GM12875 (cell line): Measurements from ENCODE around the gene EXOC6.

Source experiments
- H3K4me3 ChIP-seq: one replicate; pipeline ENCODE4 v1.5.1; 2011; ENCODE audit warnings: low read depth, low read length, control low read depth
- TF ChIP-seq, protein P1 (sequence below): IDR thresholded peaks from 2 replicates; pipeline ENCODE4 v1.5.1; 2011; ENCODE audit warnings: low read depth, mild to moderate bottlenecking, control low read depth, inconsistent platforms, low read length, moderate library complexity, borderline replicate concordance; ENCODE audit not compliant: insufficient read depth

EXOC6 gene

DNA sequence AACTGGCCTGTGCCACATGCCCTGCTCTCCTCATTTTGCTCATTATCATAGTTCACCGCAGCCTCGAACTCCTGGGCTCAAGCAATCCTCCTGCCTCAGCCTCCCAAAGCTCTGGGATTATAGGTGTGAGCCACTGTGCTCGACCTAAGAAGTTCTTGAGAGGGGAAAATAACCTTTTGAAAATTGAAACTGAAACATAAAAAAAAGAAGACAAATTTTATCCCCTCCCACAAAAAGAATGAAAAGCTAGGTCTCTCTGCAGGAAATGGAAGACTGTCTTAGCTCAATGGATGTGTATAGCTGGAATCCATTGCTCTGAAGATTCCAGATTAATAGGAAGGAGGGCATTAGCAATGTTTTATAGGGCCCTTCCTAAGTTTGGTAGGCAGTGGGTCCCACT lies 2.0 kb upstream of the EXOC6 start:
- no peak overlapping the region for H3K4me3 ChIP-seq
- TF ChIP-seq, protein P1, sequence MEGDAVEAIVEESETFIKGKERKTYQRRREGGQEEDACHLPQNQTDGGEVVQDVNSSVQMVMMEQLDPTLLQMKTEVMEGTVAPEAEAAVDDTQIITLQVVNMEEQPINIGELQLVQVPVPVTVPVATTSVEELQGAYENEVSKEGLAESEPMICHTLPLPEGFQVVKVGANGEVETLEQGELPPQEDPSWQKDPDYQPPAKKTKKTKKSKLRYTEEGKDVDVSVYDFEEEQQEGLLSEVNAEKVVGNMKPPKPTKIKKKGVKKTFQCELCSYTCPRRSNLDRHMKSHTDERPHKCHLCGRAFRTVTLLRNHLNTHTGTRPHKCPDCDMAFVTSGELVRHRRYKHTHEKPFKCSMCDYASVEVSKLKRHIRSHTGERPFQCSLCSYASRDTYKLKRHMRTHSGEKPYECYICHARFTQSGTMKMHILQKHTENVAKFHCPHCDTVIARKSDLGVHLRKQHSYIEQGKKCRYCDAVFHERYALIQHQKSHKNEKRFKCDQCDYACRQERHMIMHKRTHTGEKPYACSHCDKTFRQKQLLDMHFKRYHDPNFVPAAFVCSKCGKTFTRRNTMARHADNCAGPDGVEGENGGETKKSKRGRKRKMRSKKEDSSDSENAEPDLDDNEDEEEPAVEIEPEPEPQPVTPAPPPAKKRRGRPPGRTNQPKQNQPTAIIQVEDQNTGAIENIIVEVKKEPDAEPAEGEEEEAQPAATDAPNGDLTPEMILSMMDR: no peak

DNA sequence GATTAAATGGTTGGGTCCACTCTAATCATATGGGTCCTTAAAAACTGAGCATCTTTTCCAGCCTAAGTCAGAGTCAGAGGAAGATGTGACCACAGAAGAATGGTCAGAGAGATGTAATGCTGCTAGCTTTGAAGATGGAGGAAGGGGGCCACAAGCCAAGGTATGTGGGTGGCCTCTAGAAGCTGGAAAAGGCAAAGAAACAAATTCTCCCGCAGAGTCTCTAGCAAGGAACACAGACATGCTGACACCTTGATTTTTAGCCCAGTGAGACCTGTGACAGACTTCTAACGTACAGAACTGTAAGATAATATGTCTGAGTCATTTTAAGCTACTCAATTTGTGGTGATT lies 1.5 kb upstream of the EXOC6 start:
- TF ChIP-seq, protein P1: no peak

DNA sequence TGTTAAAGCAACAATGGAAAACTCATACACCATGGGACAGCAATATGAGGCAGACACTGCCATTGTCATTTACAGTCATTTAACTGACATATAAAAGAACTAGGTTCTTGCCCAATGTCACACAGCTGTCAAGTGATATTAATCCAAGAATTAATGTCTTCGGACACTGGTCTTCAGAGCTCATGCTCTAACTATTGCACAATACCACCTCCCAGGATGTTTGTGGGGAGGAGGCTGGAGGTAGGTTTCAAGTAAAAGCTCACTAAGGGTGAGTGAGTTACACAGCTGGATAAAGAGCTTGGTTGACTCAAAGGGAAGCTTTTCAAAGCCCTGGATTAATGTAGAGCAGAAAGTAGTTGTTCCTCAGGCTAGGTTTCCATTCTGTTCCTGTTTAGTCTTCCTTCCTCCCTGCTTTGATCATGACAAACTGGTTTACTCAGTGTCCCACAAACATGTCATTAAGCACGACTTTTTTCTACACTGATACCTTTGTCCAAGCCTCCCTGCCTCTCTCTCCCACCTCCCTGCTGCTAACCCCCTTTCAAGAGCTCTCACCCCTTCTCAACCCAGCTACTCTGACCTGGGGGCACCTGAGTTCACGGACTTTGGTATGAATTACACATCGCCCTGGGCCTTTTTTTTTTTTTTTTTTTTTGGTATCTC lies 987 bp upstream of the EXOC6 start:
- TF ChIP-seq, protein P1: no peak

More for the DNA sequence above, 1.5 kb upstream of the EXOC6 start:
- H3K4me3 ChIP-seq: no peak overlapping the region

DNA sequence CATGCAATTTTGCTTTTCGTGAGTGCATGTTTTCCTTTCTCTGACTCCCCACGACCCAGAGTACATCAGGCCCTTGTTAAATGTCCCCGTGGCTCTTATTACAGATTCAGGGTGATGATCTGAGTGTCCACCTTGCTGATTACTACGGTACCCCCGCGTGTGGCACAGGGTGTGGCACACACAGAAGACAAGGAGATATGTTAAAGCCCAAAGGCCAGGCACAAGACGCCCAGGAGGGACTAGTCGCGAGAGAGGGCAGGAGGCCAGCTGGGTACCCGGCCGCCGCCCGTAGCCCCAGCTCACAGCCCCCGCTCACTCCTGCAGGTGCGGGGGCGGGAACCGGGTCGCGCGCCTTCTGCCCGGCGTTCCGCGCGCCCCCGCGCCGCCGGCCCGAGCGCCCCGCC lies 281 bp upstream of the EXOC6 start:
- peak overlapping the region; percentile 97 for H3K4me3 ChIP-seq

More for the DNA sequence above, 987 bp upstream of the EXOC6 start:
- no peak overlapping the region for H3K4me3 ChIP-seq

DNA sequence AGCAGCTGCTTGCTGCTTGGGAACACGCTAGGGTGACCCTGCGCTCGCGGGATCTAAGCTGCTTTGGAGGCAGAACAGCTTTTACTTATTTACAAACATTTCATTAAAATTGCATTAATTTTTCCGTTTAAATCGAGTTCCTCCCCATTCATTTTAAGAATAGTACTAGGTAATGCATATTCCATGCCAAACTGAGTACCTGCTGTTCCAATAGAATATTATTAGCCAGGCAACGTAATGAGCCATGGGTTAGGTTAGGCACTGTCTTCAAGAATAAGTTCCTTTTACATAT lies 860 bp downstream of the EXOC6 start:
- TF ChIP-seq, protein P1: no peak
- peak overlapping the region; percentile 97 for H3K4me3 ChIP-seq

More for the DNA sequence above, 281 bp upstream of the EXOC6 start:
- TF ChIP-seq, protein P1: no peak

DNA sequence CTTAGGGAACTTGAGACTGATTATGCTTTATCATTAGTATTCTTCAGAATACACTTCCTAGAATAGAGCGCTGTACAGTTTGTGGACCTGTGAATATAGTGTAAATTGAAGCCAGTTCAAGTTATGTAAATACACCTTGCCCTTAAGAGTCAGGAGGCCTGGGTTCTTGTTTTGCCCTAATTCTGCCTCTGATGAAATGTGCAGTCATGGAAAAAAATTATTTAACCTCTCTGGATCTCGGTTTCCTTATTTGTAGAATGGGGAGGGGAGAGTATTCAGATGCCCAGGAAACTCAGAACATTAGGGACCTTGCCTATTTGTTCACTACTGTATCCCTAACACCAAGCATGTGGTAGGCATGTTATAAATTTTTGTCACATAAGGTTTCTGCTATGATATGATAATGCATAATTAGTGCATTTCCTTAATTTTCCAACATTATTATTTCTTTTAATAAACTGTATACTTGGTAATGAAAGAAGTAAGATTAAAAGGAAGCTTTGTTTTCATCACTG lies 1.3 kb downstream of the EXOC6 start:
- TF ChIP-seq, protein P1: no peak
- no peak overlapping the region for H3K4me3 ChIP-seq

DNA sequence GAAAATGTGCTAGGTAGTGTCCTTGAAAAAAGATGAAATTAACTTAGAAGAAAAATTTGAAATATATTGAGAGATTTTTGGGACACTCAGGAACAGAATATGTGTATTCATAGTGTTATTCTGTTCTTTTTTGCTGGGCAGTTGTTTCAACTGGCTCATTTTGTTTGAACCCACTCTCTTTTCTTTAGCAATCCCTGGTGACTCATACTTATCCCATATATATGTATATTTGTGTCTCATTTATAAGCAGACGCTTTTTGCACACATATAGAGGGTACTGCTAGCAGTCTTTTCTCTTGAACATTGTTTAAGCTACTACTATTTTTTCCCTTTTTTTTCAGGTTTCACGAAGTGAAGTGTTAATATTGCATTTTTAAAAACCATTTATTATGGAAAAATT lies 1.9 kb downstream of the EXOC6 start:
- TF ChIP-seq, protein P1: no peak
- no peak overlapping the region for H3K4me3 ChIP-seq
